Lower lobe of right lung (tissue), 2 donors: Measurements from ENCODE around the gene GMFB. TPM values are rescaled to one million over a fixed set of nuclear protein-coding genes. Genes with fewer than 3 reads are reported as not detected.
A peak's percentile ranks its signal among the peaks of the same experiment; 100 is the strongest.

ENCODE experiments used
- ATAC-seq, 2 donors: fragments of 200-7000 bp; cut with Tn5 transposase; one replicate each; pipeline ENCODE4 v1.9.1; 2020 to 2022; ENCODE audit warnings: mild to moderate bottlenecking in 2 of 2, moderate library complexity in 2 of 2
- DNase-seq: peaks from one replicate; pipeline ENCODE4 v3.0.0-alpha.2; 2020
- H3K27ac ChIP-seq: fragments of 200-600 bp; one replicate; pipeline ENCODE4 v1.8.0; 2022
- H3K27me3 ChIP-seq: fragments of 200-600 bp; one replicate; pipeline ENCODE4 v1.8.0; 2022; ENCODE audit warnings: low read depth
- H3K36me3 ChIP-seq: fragments of 200-600 bp; one replicate; pipeline ENCODE4 v1.8.0; 2022; ENCODE audit warnings: mild to moderate bottlenecking
- H3K4me1 ChIP-seq: fragments of 200-600 bp; one replicate; pipeline ENCODE4 v1.8.0; 2022
- H3K4me3 ChIP-seq: fragments of 200-600 bp; one replicate; pipeline ENCODE4 v1.8.0; 2022; ENCODE audit warnings: mild to moderate bottlenecking
- H3K9me3 ChIP-seq: fragments of 200-600 bp; one replicate; pipeline ENCODE4 v1.8.0; 2022
- CTCF ChIP-seq: fragments of 200-600 bp; IDR thresholded peaks from one replicate; pipeline ENCODE4 v1.8.0; 2022; ENCODE audit warnings: antibody characterized with exemption, mild to moderate bottlenecking
- intact Hi-C: fragments of 100-400 bp; cut with DNase I; formaldehyde crosslinking; loops from one replicate; pipeline ENCODE4 v1.11.0; 2022
- total RNA-seq: library from RNA; stranded (reverse); fragmentation: NEBNext Ultra II Directional; extraction: Animal tissue kit (Norgen Biotek cat#: 25700); gene quantifications from one replicate; pipeline ENCODE4 v1.2.1, GENCODE V29; 2021
- donor health status: DM: no; HTN: yes; CAD: no; lungs with severe emphysema.

The GMFB gene
- total RNA-seq, 1 donor from 2014 or later = 41.4 TPM

- no peak for TF ChIP-seq CTCF
- H3K9me3 ChIP-seq = no peaks in the 10 kb centered on the region
- ATAC-seq (no peak), DNase-seq (no peak)
- H3K27ac ChIP-seq = no peak overlapping the region
- no peak overlapping the region for H3K4me3 ChIP-seq
- H3K27me3 ChIP-seq = no peaks in the 10 kb centered on the region
- peaks cover 33% of the 10 kb centered on the region for H3K36me3 ChIP-seq
- intact Hi-C loops = no loop called here
- peaks cover 18% of the 10 kb centered on the region for H3K4me1 ChIP-seq
Observed at GRCh38 chr14:54480830-54481562, 7.8 kb downstream of the GMFB start.

GRCh38 chr14:54478636-54479215 lies 10.1 kb downstream of the GMFB start:
- ATAC-seq (peak; percentile 35 to 73), DNase-seq (no peak)
- Histone ChIP-seq H3K4me1 (no peaks in the 10 kb centered on the region), H3K4me3 (no peak overlapping the region), H3K9me3 (no peaks in the 10 kb centered on the region), H3K27ac (no peak overlapping the region), H3K27me3 (no peaks in the 10 kb centered on the region), H3K36me3 (peaks cover 33% of the 10 kb centered on the region)
- TF ChIP-seq CTCF = no peak
- intact Hi-C loops = no loop called here

GRCh38 chr14:54475911-54476310 lies 12.9 kb downstream of the GMFB start:
- Histone ChIP-seq H3K9me3 (no peaks in the 10 kb centered on the region), H3K36me3 (peaks cover 14% of the 10 kb centered on the region), H3K27me3 (no peaks in the 10 kb centered on the region), H3K4me3 (no peak overlapping the region), H3K4me1 (no peaks in the 10 kb centered on the region), H3K27ac (no peak overlapping the region)
- no peak for TF ChIP-seq CTCF
- DNase-seq (no peak), ATAC-seq (no peak)
- intact Hi-C loops = no loop called here

GRCh38 chr14:54475187-54475899 lies 13.4 kb downstream of the GMFB start:
- intact Hi-C loops = no loop called here
- H3K4me3 ChIP-seq = no peak overlapping the region
- DNase-seq = no peak
- H3K27ac ChIP-seq = no peak overlapping the region
- H3K27me3 ChIP-seq = no peaks in the 10 kb centered on the region
- no peaks in the 10 kb centered on the region for H3K9me3 ChIP-seq
- no peaks in the 10 kb centered on the region for H3K4me1 ChIP-seq
- H3K36me3 ChIP-seq = peaks cover 14% of the 10 kb centered on the region
- ATAC-seq = no peak
- TF ChIP-seq CTCF = no peak

GRCh38 chr14:54474232-54474793 lies 14.5 kb downstream of the GMFB start:
- DNase-seq (no peak), ATAC-seq (no peak)
- no peaks in the 10 kb centered on the region for H3K9me3 ChIP-seq
- H3K27ac ChIP-seq = no peak overlapping the region
- peaks cover 10% of the 10 kb centered on the region for H3K36me3 ChIP-seq
- H3K4me1 ChIP-seq = no peaks in the 10 kb centered on the region
- no peak overlapping the region for H3K4me3 ChIP-seq
- no peak for TF ChIP-seq CTCF
- H3K27me3 ChIP-seq = no peaks in the 10 kb centered on the region
- intact Hi-C loops = no loop called here
